ENCODE data around the gene R3HDML. TPM values are rescaled to one million over a fixed set of nuclear protein-coding genes. Genes with fewer than 3 reads are reported as not detected.
"Not testable (repeated sequence)": the region's sequence is repeated elsewhere in the genome, so short reads cannot be mapped to it uniquely, and the experiment has no call there.

R3HDML gene
- total RNA-seq, 1 donor from 2014 or later, result not detected

- DNase-seq (ENCODE audit: extremely low read depth, low read depth, low spot score), result not testable (repeated sequence)
These were observed 9.1 kb upstream of the R3HDML start for GRCh38 chr20:44327748-44328147.

- no peak for DNase-seq (ENCODE audit: extremely low read depth, low read depth, low spot score)
These were observed 8.4 kb upstream of the R3HDML start for GRCh38 chr20:44328428-44328827.

- DNase-seq (ENCODE audit: extremely low read depth, low read depth, low spot score), result no peak
These were observed 5.6 kb upstream of the R3HDML start for GRCh38 chr20:44331201-44331600.

GRCh38 chr20:44334306-44334705 is 2.5 kb upstream of the R3HDML start:
- DNase-seq (ENCODE audit: extremely low read depth, low read depth, low spot score), result no peak

GRCh38 chr20:44334709-44335108 is 2.1 kb upstream of the R3HDML start:
- no peak for DNase-seq (ENCODE audit: extremely low read depth, low read depth, low spot score)

GRCh38 chr20:44335675-44336074 is 1.2 kb upstream of the R3HDML start:
- no peak for DNase-seq (ENCODE audit: extremely low read depth, low read depth, low spot score)

- DNase-seq (ENCODE audit: extremely low read depth, low read depth, low spot score), result no peak
These were observed 757 bp upstream of the R3HDML start for GRCh38 chr20:44336086-44336485.

GRCh38 chr20:44342248-44342647 is 5.4 kb downstream of the R3HDML start:
- DNase-seq (ENCODE audit: extremely low read depth, low read depth, low spot score), result no peak

- no peak for DNase-seq (ENCODE audit: extremely low read depth, low read depth, low spot score)
These were observed 6.4 kb downstream of the R3HDML start for GRCh38 chr20:44343162-44343675.

GRCh38 chr20:44344723-44345122 is 7.9 kb downstream of the R3HDML start:
- DNase-seq (ENCODE audit: extremely low read depth, low read depth, low spot score), result no peak

GRCh38 chr20:44345147-44345546 is 8.3 kb downstream of the R3HDML start:
- DNase-seq (ENCODE audit: extremely low read depth, low read depth, low spot score), result no peak

GRCh38 chr20:44345941-44346340 is 9.1 kb downstream of the R3HDML start:
- not testable (repeated sequence) for DNase-seq (ENCODE audit: extremely low read depth, low read depth, low spot score)

- no peak for DNase-seq (ENCODE audit: extremely low read depth, low read depth, low spot score)
These were observed 11.4 kb downstream of the R3HDML start for GRCh38 chr20:44348168-44348659.

- no peak for DNase-seq (ENCODE audit: extremely low read depth, low read depth, low spot score)
These were observed 12.5 kb downstream of the R3HDML start for GRCh38 chr20:44349349-44349748.

- DNase-seq (ENCODE audit: extremely low read depth, low read depth, low spot score), result no peak
These were observed 13.7 kb downstream of the R3HDML start for GRCh38 chr20:44350567-44350966.

- no peak for DNase-seq (ENCODE audit: extremely low read depth, low read depth, low spot score)
These were observed 18.2 kb downstream of the R3HDML start for GRCh38 chr20:44354979-44355497.

- DNase-seq (ENCODE audit: extremely low read depth, low read depth, low spot score), result no peak
These were observed 18.9 kb downstream of the R3HDML start, which contains the start of gene HNF4A for GRCh38 chr20:44355498-44356352. Gene HNF4A, plus strand, starts transcription at chr20:44355699. Its CDS starts 106 bp downstream, at chr20:44355805.

GRCh38 chr20:44356353-44356723 is 19.5 kb downstream of the R3HDML start:
- no peak for DNase-seq (ENCODE audit: extremely low read depth, low read depth, low spot score)

GRCh38 chr20:44357020-44357419 is 20.2 kb downstream of the R3HDML start:
- no peak for DNase-seq (ENCODE audit: extremely low read depth, low read depth, low spot score)

GRCh38 chr20:44357555-44358125 is 20.8 kb downstream of the R3HDML start:
- DNase-seq (ENCODE audit: extremely low read depth, low read depth, low spot score), result no peak

- no peak for DNase-seq (ENCODE audit: extremely low read depth, low read depth, low spot score)
These were observed 21.9 kb downstream of the R3HDML start for GRCh38 chr20:44358776-44359175.

- no peak for DNase-seq (ENCODE audit: extremely low read depth, low read depth, low spot score)
These were observed 23.4 kb downstream of the R3HDML start for GRCh38 chr20:44360221-44360620.

Data from glomerular endothelial cell (primary cell).